Activated naive CD4-positive, alpha-beta T cell treated with anti-CD3 and anti-CD28 coated beads for 36 hours (primary cell): Measurements from ENCODE around the gene RSPH3. TPM values are rescaled to one million over a fixed set of nuclear protein-coding genes. Genes with fewer than 3 reads are reported as not detected.
"Not testable (repeated sequence)": the region's sequence is repeated elsewhere in the genome, so short reads cannot be mapped to it uniquely, and the experiment has no call there.

Source experiments
- CTCF ChIA-PET: fragments of 350-600 bp; sonication (Branson Sonifier 250); formaldehyde crosslinking; loops from one replicate; lab custom pipeline; 2021; ENCODE audit warnings: antibody characterized with exemption; lab: Charles Lee
- DNase-seq: peaks from one replicate; pipeline ENCODE4 v3.0.0-alpha.2; 2020
- H3K27ac Mint-ChIP-seq: one replicate; pipeline ENCODE4 v1.8.0; 2021; ENCODE audit warnings: mild to moderate bottlenecking, mixed read lengths
- H3K27me3 Mint-ChIP-seq: one replicate; pipeline ENCODE4 v1.8.0; 2021; ENCODE audit warnings: low read depth, mixed read lengths
- H3K36me3 Mint-ChIP-seq: one replicate; pipeline ENCODE4 v1.8.0; 2021; ENCODE audit warnings: low read depth, mixed read lengths
- H3K4me1 Mint-ChIP-seq: one replicate; pipeline ENCODE4 v1.8.0; 2021; ENCODE audit warnings: low read depth, mixed read lengths
- H3K4me3 Mint-ChIP-seq: one replicate; pipeline ENCODE4 v1.8.0; 2021; ENCODE audit warnings: mild to moderate bottlenecking, moderate library complexity, mixed read lengths
- H3K9me3 Mint-ChIP-seq: one replicate; pipeline ENCODE4 v1.8.0; 2021; ENCODE audit warnings: mixed read lengths
- intact Hi-C: fragments of 100-400 bp; cut with micrococcal nuclease; formaldehyde crosslinking; loops from one replicate; pipeline ENCODE4 v1.15.1; 2023
- total RNA-seq, 2 experiments: library from RNA; stranded (reverse); gene quantifications; one replicate each; pipeline ENCODE4 v1.2.3, GENCODE V29; 2021

The RSPH3 gene
- total RNA-seq, 2 experiments from 2014 or later: 3.0 to 3.2 TPM

DNA sequence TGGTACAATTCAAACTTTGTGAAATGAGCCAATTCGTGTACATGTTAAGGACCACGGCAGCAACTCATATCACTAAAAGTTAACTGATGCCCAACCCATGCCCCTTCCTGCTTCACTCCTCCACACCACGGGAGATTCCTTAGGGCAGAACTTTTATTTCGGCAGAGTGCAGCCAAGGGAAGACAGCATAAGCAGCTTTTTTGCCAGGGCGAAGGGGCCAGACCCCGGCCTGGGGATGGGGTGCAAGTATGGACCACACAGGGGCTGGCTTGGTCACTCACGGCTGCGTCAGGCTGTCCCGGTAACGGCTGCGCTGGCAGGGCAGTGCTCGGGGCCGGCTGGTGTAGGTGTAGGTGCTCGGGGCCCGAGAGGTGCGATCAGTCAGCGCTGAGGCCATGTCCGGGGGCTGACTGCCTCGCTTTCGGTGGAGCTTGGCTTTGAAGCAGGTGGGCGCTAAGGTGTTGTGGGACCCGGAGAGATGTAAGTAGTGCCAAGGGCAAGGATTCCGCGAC, 792 bp downstream of the RSPH3 start:
- Mint-ChIP-seq H3K4me1 (peaks cover 46% of the 10 kb centered on the region), H3K9me3 (no peaks in the 10 kb centered on the region), H3K4me3 (peak overlapping the region; percentile 98), H3K27me3 (no peaks in the 10 kb centered on the region), H3K36me3 (peaks cover 4% of the 10 kb centered on the region), H3K27ac (peak overlapping the region; percentile 78)
- CTCF ChIA-PET: interaction anchor here (1.0 to 2.3 kb wide), 8 partner anchors 25 to 295 kb away, joined by 3 to 11 read pairs (median 5); no protein-coding TSS in a partner anchor
- intact Hi-C loops: loop anchor here (1.0 to 5.0 kb wide), 5 partner anchors 46 to 787 kb away; partner anchors contain the start of gene TAGAP
- DNase-seq: no peak

DNA sequence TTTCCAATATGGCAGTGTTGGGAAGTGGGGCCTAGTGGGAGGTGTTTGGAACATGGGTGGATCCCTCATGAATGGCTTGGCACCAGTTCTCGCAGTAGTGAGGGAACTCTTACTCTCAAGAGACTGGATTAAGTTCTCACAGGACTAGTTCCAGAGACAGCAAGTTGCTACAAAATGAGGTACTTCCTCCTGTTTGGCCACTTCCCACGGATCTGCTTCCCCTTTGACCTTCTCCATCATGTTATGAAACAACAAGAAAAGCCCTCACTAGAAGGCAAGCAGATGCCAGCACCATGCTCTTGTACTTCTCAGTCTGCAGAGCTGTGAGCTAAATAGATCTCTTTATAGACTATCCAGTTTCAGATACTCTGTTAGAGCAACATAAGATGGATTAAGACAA, 3.1 kb downstream of the RSPH3 start:
- no peaks in the 10 kb centered on the region for H3K27me3 Mint-ChIP-seq
- H3K9me3 Mint-ChIP-seq: no peaks in the 10 kb centered on the region
- H3K36me3 Mint-ChIP-seq: peaks cover 4% of the 10 kb centered on the region
- CTCF ChIA-PET: interaction anchor here (0.9 kb wide), 1 partner anchor 16 kb away, joined by 5 read pairs; no protein-coding TSS in a partner anchor
- H3K4me3 Mint-ChIP-seq: no peak overlapping the region
- H3K27ac Mint-ChIP-seq: no peak overlapping the region
- no peak for DNase-seq
- intact Hi-C loops: loop anchor here (5.0 kb wide), 1 partner anchor 785 kb away; no protein-coding TSS in a partner anchor
- H3K4me1 Mint-ChIP-seq: peaks cover 43% of the 10 kb centered on the region

DNA sequence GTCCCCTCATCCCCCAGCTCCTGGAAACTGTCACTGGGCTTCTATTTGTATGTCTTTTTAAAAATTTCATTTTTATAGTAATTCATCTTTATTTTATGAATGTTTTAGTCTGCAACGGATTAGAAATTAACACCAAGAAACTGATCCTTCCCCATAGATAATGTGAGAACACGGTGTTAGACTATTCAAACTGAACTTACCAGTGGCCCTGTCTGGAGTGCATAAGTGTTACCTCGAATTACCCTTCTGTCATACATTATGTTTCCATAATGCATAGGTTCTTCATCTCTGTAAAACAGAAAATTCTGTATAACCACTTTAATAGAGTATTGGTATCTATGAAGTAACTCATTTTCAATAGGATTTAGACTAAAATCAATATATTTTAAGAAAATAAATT, 6.4 kb downstream of the RSPH3 start:
- H3K4me1 Mint-ChIP-seq: peaks cover 43% of the 10 kb centered on the region
- intact Hi-C loops: loop anchor here (2.0 kb wide), 1 partner anchor 345 kb away; no protein-coding TSS in a partner anchor

GRCh38 chr6:158991017-158991723, 8.8 kb downstream of the RSPH3 start:
- Mint-ChIP-seq H3K27me3 (no peaks in the 10 kb centered on the region), H3K27ac (peak overlapping the region; percentile 60), H3K36me3 (peaks cover 6% of the 10 kb centered on the region), H3K9me3 (peaks cover 14% of the 10 kb centered on the region), H3K4me3 (no peak overlapping the region), H3K4me1 (peaks cover 48% of the 10 kb centered on the region)
- DNase-seq: peak; percentile 56
- intact Hi-C loops: loop anchor here (1.0 kb wide), 1 partner anchor 26 kb away; no protein-coding TSS in a partner anchor
- CTCF ChIA-PET: interaction anchor here (0.6 to 1.9 kb wide), 7 partner anchors 16 to 204 kb away, joined by 3 to 5 read pairs (median 4); no protein-coding TSS in a partner anchor

More for the DNA sequence above, 6.4 kb downstream of the RSPH3 start:
- peaks cover 4% of the 10 kb centered on the region for H3K9me3 Mint-ChIP-seq
- CTCF ChIA-PET: interaction anchor here (1.6 to 1.9 kb wide), 2 partner anchors 143 to 201 kb away, joined by 5 read pairs; no protein-coding TSS in a partner anchor
- no peak overlapping the region for H3K27ac Mint-ChIP-seq
- H3K36me3 Mint-ChIP-seq: peaks cover 6% of the 10 kb centered on the region
- DNase-seq: no peak
- H3K4me3 Mint-ChIP-seq: no peak overlapping the region
- no peaks in the 10 kb centered on the region for H3K27me3 Mint-ChIP-seq

- Mint-ChIP-seq H3K9me3 (peaks cover 14% of the 10 kb centered on the region), H3K4me1 (peaks cover 35% of the 10 kb centered on the region)
- H3K36me3 Mint-ChIP-seq, DNase-seq, H3K27me3 Mint-ChIP-seq, H3K27ac Mint-ChIP-seq, H3K4me3 Mint-ChIP-seq, intact Hi-C loops: not testable (repeated sequence)
- CTCF ChIA-PET: interaction anchor here (0.6 to 0.7 kb wide), 2 partner anchors 47 to 654 kb away, joined by 3 to 5 read pairs; no protein-coding TSS in a partner anchor
Observed at GRCh38 chr6:158989711-158990110, 10.3 kb downstream of the RSPH3 start.

GRCh38 chr6:158988477-158988876, 11.5 kb downstream of the RSPH3 start:
- Mint-ChIP-seq H3K36me3 (peaks cover 6% of the 10 kb centered on the region), H3K4me1 (peaks cover 35% of the 10 kb centered on the region), H3K9me3 (peaks cover 14% of the 10 kb centered on the region), H3K27ac (no peak overlapping the region), H3K4me3 (no peak overlapping the region), H3K27me3 (no peaks in the 10 kb centered on the region)
- no peak for DNase-seq
- intact Hi-C loops: no loop called here
- CTCF ChIA-PET: interaction anchor here (0.7 to 2.5 kb wide), 4 partner anchors 11 to 146 kb away, joined by 3 to 8 read pairs (median 3); partner anchors contain the start of gene TAGAP

DNA sequence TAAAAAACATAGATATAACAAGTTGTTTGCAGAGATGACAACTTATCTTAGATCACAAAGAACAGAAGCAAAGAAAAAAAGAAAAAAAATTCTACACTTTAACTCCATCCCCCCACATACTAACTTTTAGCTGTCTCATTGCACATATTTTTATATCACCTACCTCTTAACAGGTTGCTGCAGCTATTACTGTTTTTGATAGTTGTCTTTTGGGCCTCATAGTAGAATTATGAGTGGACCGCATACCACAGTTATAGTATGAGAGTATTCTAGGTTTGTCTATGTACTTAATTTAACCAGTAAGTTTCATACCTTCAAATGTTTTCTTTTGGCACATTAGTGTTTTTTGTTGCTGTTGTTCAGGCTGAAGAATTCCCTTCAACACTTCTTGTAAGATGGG, 12.3 kb downstream of the RSPH3 start:
- Mint-ChIP-seq H3K4me1 (peaks cover 35% of the 10 kb centered on the region), H3K9me3 (peaks cover 14% of the 10 kb centered on the region), H3K36me3 (peaks cover 6% of the 10 kb centered on the region), H3K27me3 (no peaks in the 10 kb centered on the region), H3K27ac (no peak overlapping the region), H3K4me3 (no peak overlapping the region)
- CTCF ChIA-PET: interaction anchor here (0.5 to 2.5 kb wide), 6 partner anchors 57 to 252 kb away, joined by 3 to 8 read pairs (median 3); partner anchors contain the start of gene TAGAP
- intact Hi-C loops: no loop called here
- DNase-seq: no peak

DNA sequence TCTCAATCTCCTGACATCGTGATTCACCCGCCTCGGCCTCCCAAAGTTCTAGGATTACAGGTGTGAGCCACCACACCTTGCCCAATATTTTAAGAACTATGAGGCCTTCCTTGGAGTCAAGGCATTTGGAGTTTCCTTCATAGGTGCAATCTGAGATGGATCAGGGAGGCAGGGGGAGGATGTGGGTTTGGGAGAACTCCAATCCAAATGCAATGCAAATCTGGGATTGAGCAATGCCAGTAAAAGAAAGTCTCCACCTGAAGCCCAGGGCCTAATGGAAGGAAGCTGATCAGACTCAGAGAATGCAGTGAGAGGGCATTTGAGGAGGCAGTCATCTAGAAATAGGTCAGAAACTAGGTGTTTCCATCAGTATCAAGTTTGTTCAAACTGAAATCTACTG, 21.2 kb downstream of the RSPH3 start:
- CTCF ChIA-PET: interaction anchor here (0.6 to 0.8 kb wide), 3 partner anchors 8 to 207 kb away, joined by 3 read pairs; no protein-coding TSS in a partner anchor
- no peak overlapping the region for H3K4me3 Mint-ChIP-seq
- no peak for DNase-seq
- H3K27ac Mint-ChIP-seq: no peak overlapping the region
- H3K9me3 Mint-ChIP-seq: no peaks in the 10 kb centered on the region
- H3K4me1 Mint-ChIP-seq: no peaks in the 10 kb centered on the region
- no peaks in the 10 kb centered on the region for H3K27me3 Mint-ChIP-seq
- no peaks in the 10 kb centered on the region for H3K36me3 Mint-ChIP-seq
- intact Hi-C loops: no loop called here

DNA sequence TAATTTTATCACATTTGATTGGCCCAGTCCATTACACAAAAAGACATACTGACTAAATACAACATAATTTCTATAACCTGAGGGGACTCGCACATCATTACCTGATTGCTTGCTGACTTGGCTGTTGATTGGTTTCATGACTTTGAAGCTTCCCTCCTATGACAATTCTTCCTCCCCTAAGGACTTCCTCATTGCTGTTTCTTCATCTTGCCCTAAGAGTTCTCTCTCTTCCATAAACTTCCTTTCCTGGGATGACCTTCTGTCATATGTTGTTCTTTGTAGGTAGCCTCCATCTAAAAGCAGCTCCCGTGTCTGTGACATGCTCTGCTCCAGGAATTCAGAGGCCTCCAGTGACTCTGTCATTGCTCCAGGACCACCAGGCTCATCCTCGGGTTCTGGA, 22.6 kb downstream of the RSPH3 start:
- Mint-ChIP-seq H3K27me3 (no peaks in the 10 kb centered on the region), H3K4me3 (no peak overlapping the region), H3K36me3 (no peaks in the 10 kb centered on the region), H3K9me3 (no peaks in the 10 kb centered on the region), H3K4me1 (no peaks in the 10 kb centered on the region), H3K27ac (no peak overlapping the region)
- DNase-seq: no peak
- CTCF ChIA-PET: interaction anchor here (0.6 kb wide), 1 partner anchor 11 kb away, joined by 3 read pairs; no protein-coding TSS in a partner anchor
- intact Hi-C loops: no loop called here

- DNase-seq: no peak
- Mint-ChIP-seq H3K4me1 (no peaks in the 10 kb centered on the region), H3K9me3 (peaks cover 10% of the 10 kb centered on the region), H3K36me3 (peaks cover 5% of the 10 kb centered on the region), H3K27me3 (no peaks in the 10 kb centered on the region), H3K27ac (no peak overlapping the region), H3K4me3 (no peak overlapping the region)
- intact Hi-C loops: loop anchor here (1.0 to 5.0 kb wide), 6 partner anchors 156 to 760 kb away; no protein-coding TSS in a partner anchor
- CTCF ChIA-PET: interaction anchor here (0.6 to 4.0 kb wide), 30 partner anchors 12 to 758 kb away, joined by 3 to 18 read pairs (median 4); partner anchors contain the start of gene RSPH3
Observed at GRCh38 chr6:158972241-158973233, 27.5 kb downstream of the RSPH3 start.

DNA sequence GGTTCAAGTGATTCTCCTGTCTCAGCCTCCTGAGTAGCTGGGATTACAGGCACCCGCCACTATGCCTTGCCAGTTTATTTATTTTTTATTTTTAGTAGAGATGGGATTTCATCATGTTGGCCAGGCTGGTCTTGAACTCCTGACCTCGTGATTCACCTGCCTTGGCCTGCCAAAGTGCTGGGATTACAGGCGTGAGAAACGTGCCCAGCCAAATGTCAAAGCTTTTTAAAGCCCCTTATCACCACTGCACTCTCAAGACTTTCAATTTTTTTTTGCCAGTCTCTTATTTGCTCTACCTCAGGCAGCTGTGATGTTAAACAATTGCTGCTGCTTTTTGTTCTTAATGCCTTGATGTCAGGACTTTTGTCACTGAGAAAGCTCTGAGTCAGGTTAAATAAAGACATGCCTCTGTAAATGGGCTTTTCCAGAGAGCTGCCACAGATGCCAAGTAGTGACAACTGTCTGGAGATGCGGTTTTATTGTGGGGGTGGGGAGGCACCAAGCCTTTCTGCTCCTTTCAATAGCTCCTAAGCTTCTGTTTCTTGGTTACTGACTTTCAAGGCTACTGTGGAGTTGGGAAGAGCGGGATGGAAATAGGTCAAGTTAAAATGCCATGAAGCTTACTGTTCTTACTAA, 29.2 kb downstream of the RSPH3 start:
- no peak overlapping the region for H3K4me3 Mint-ChIP-seq
- CTCF ChIA-PET: interaction anchor here (0.6 to 2.7 kb wide), 9 partner anchors 8 to 756 kb away, joined by 3 to 9 read pairs (median 3); no protein-coding TSS in a partner anchor
- intact Hi-C loops: loop anchor here (5.0 kb wide), 1 partner anchor 758 kb away; no protein-coding TSS in a partner anchor
- no peak for DNase-seq
- H3K9me3 Mint-ChIP-seq: peaks cover 11% of the 10 kb centered on the region
- H3K36me3 Mint-ChIP-seq: peaks cover 5% of the 10 kb centered on the region
- no peak overlapping the region for H3K27ac Mint-ChIP-seq
- H3K27me3 Mint-ChIP-seq: no peaks in the 10 kb centered on the region
- H3K4me1 Mint-ChIP-seq: no peaks in the 10 kb centered on the region
